ENCODE data around the gene PDE7B. TPM values are rescaled to one million over a fixed set of nuclear protein-coding genes. Genes with fewer than 3 reads are reported as not detected.

The PDE7B gene
- total RNA-seq, 1 donor from 2014 or later = 0.84 TPM

DNA sequence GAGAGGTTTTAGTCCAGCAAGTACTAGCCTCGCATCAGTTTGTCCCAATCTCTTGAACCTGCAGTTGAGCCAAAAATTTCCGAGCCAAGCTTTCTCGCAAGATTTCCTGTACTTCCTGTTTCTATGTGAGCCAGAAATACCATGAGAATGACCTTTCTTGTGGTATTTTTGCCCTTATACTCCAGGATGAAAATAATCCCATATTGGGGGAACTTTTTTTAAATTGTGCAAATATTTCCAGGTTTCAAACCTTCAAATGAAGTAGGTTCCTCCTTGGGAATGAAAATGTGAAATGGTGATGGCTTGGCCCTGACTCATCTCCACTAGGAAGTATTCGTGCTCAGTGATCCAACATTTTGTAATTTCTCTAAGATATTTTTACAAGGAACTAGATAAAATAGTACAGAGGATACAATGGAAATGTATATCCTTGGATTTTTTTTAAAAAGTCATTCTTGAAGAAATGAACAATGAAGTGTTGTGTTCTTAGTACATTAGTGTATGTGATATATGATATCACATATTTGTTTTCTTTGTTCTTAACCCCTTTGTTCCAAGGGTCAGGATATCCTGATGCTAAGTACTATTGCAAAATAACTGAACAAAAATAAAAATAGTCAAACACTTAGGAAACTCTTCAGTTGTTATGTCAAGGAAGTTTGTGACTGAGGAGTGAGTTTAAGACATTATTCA lies 184.0 kb downstream of the PDE7B start:
- H3K27me3 ChIP-seq (ENCODE audit: control insufficient read depth, insufficient read depth, low read length) = no peaks in the 10 kb centered on the region
- TF ChIP-seq, protein P1, sequence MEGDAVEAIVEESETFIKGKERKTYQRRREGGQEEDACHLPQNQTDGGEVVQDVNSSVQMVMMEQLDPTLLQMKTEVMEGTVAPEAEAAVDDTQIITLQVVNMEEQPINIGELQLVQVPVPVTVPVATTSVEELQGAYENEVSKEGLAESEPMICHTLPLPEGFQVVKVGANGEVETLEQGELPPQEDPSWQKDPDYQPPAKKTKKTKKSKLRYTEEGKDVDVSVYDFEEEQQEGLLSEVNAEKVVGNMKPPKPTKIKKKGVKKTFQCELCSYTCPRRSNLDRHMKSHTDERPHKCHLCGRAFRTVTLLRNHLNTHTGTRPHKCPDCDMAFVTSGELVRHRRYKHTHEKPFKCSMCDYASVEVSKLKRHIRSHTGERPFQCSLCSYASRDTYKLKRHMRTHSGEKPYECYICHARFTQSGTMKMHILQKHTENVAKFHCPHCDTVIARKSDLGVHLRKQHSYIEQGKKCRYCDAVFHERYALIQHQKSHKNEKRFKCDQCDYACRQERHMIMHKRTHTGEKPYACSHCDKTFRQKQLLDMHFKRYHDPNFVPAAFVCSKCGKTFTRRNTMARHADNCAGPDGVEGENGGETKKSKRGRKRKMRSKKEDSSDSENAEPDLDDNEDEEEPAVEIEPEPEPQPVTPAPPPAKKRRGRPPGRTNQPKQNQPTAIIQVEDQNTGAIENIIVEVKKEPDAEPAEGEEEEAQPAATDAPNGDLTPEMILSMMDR (IDR thresholded peaks at IDR 0.05; ENCODE audit: insufficient read depth, low read length, poor library complexity, severe bottlenecking) = no peak
- H3K36me3 ChIP-seq (ENCODE audit: control insufficient read depth, insufficient read depth, low read length) = no peaks in the 10 kb centered on the region
- H3K4me3 ChIP-seq (ENCODE audit: low read depth, low read length) = no peak overlapping the region
- no peak for DNase-seq (ENCODE audit: low read depth)

DNA sequence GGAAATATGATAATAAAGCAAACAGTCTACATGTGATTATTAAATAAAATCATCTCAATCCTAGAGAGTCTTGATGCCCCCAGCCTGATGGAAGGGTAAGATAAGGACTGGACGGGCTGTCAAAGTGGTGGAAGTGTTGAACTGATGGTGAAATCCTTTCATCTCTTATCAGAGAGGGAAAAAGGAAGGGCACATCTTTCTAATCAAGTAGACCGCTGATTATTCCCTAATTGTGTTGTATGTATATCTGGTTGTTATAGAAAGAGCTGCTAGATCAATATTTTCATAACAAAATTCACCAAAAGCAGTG lies 184.5 kb downstream of the PDE7B start:
- TF ChIP-seq, protein P1 (IDR thresholded peaks at IDR 0.05; ENCODE audit: insufficient read depth, low read length, poor library complexity, severe bottlenecking) = no peak

DNA sequence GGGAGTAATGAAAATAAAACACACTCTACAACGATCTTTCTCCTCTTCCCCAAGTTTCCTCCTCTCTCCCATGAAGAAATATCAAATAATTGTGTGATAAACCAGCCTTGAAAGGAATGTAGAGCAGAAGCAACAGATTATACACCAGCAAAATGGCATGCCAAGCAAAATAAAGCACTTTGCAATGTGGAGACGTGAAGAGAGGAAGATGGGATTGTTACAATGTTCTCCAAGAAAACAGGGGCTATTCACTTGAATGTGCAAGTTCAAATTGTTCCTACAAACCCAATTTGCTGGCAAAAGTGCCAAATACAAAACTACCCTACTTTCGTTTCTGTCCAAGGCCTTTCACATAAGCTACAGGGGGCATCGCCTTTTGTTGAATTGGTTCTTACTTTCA lies 185.1 kb downstream of the PDE7B start:
- Histone ChIP-seq H3K36me3 (ENCODE audit: control insufficient read depth, insufficient read depth, low read length) (no peaks in the 10 kb centered on the region), H3K27me3 (ENCODE audit: control insufficient read depth, insufficient read depth, low read length) (no peaks in the 10 kb centered on the region), H3K4me3 (ENCODE audit: low read depth, low read length) (no peak overlapping the region)
- DNase-seq (ENCODE audit: low read depth) = no peak
- TF ChIP-seq, protein P1 (IDR thresholded peaks at IDR 0.05; ENCODE audit: insufficient read depth, low read length, poor library complexity, severe bottlenecking) = no peak

More for the DNA sequence above, 184.5 kb downstream of the PDE7B start:
- no peak for DNase-seq (ENCODE audit: low read depth)
- no peaks in the 10 kb centered on the region for H3K27me3 ChIP-seq (ENCODE audit: control insufficient read depth, insufficient read depth, low read length)
- no peak overlapping the region for H3K4me3 ChIP-seq (ENCODE audit: low read depth, low read length)
- no peaks in the 10 kb centered on the region for H3K36me3 ChIP-seq (ENCODE audit: control insufficient read depth, insufficient read depth, low read length)

DNA sequence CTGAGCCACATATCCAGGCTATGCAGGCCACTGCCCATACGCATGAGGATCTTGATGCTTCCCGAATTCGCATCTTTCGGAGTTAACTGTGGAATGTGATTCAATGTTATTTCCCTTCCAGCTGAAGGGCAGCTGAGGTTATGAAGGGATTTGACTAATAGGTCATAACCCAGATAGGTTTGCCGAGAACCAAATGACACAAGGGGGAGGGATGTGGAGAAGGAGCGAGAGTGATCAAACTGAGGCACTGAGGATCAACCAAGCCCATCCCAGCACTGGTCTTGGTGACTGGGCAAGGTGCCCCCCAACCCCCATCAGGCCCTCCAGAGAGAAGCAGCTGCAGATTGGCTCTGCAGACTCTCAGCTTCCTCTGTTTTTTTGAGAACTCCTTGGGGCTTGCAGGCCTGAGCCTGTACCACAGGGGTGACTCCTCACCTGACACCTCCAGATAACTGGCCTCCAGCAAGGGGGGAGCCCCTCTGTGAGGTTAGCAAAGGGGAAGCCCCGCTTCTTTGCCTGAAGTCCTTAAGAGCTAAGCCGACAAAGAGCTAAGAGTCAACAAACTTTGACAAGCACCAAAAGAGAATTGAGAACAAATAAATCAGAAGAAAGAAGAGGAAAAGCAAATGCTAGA lies 185.9 kb downstream of the PDE7B start:
- no peak overlapping the region for H3K4me3 ChIP-seq (ENCODE audit: low read depth, low read length)
- H3K36me3 ChIP-seq (ENCODE audit: control insufficient read depth, insufficient read depth, low read length) = no peaks in the 10 kb centered on the region
- TF ChIP-seq, protein P1 (IDR thresholded peaks at IDR 0.05; ENCODE audit: insufficient read depth, low read length, poor library complexity, severe bottlenecking) = no peak
- no peak for DNase-seq (ENCODE audit: low read depth)
- H3K27me3 ChIP-seq (ENCODE audit: control insufficient read depth, insufficient read depth, low read length) = no peaks in the 10 kb centered on the region

DNA sequence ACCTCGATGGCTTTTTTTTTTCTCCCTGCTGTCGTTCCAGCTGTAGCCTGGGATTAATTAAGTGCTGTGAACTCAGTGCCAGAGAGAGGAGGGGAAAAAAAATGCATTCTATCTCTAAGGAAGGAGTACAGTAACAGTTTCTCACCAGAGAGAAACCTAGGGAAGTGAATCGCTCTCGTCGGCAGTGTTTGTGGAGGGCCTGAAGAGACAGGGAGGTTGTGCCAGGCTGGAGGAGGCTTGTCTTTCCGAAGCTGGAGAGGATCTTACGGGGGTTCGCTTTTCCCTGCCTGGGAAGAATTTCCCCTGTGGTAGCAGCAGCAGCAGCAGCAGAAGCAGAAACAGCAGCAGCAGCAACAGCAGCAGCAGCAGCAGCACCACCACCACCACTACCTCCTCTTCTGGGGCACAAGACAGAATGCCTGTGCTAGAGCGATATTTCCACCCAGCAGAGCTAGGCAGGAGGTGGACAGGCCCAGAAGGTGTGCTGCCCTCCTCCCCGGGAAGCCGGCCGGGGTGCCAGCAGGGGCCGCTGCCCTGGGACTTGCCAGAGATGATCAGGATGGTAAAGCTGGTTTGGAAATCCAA lies 186.5 kb downstream of the PDE7B start:
- TF ChIP-seq, protein P1 (IDR thresholded peaks at IDR 0.05; ENCODE audit: insufficient read depth, low read length, poor library complexity, severe bottlenecking) = no peak
- Histone ChIP-seq H3K36me3 (ENCODE audit: control insufficient read depth, insufficient read depth, low read length) (no peaks in the 10 kb centered on the region), H3K27me3 (ENCODE audit: control insufficient read depth, insufficient read depth, low read length) (no peaks in the 10 kb centered on the region), H3K4me3 (ENCODE audit: low read depth, low read length) (no peak overlapping the region)
- no peak for DNase-seq (ENCODE audit: low read depth)

All from kidney epithelial cell (primary cell).